HG03095 (cell line): ENCODE results near the gene ZNF107.
A peak's percentile ranks its signal among the peaks of the same experiment; 100 is the strongest.

Experiments
- ATAC-seq: cut with Tn5 transposase; IDR thresholded peaks from one replicate; pipeline ENCODE4 v1.9.1; 2021; ENCODE audit warnings: moderate library complexity; ENCODE audit not compliant: unreplicated experiment

ZNF107 gene

DNA sequence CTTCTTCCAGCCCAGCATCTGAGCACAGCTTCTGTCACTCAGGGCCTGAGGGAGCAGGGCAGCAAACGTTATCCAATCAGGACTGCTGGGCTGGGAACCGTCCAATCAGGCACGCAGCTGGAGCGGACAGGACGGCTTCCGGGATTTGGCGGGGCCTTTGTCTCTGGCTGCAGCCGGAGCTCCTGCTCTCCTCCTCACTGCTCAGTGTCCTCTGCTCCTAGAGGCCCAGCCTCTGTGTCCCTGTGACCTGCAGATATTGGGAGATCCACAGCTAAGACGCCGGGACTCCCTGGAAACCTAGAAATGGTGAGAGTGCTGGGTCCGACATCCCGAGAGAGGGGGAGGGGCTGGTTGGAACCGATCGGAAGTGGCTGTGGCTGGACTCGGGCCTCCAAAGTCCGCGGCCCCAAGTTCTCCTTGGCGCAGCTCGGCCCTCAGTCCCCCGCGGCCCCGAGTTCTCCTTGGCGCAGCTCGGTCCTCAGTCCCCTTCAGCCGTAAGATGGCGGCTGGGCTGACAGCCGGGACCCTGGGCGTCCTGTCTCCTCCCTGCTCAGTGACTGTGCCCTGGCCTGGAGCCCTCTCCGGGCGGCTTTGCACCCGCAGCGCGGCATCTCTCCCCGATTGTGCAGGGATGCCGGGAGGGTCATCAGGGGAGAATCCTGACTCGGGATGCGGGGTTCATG is at the start of gene ZNF107:
TSS of gene ZNF107 (plus strand) at position 154 of the 683 bp plus-strand sequence. CDS start at position 304, 150 bp downstream.
- ATAC-seq: peak; percentile 97

DNA sequence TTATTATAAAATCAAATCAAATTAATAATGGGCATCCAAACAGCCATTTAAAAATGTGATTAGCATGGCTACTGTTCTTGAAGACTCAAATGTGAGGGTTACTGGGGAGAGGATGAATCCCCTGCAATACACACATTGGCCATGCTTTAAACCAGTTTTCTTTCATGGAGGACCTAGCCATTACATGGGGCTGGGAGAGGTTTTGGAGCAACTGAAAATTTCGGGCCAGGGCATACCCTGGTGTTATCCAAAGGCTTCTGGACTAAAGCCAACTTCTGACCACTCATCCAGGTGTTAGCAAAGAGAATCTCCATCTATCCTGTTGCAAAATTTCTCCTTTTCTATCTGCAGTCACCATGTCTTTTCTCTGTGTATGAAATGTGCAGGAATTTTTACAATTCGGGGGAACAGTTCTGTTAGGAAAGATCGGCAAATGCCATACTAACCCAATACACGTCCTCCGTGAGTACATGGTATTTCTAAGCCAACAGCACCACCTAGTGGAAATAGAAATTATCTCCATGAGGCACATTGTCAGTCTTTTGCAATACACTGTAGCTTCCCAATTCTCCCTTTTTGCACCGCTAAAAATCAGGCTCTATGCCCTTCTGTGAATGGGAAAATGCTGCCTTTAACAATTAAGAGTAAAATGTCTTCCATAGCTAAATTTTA is 47.0 kb upstream of the ZNF107 start:
- ATAC-seq: no peak

DNA sequence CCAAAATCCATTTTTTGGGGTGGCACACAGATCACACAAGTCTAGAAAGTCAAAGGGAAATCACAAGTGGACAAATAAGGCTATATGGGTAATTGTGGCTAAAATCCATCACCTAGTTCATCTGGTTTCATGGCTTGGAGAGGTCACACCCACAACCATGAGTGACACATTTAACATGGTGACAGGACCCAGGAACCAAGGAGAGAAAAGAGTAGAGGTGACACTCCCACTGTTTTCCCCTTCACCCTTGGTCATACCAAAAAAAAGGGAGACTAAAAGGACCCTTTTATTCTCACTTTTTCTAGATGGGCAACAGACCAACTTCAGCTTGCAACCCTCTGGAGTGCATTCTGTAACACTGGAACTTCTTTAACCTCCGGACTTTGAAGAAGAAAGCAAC is 46.2 kb upstream of the ZNF107 start:
- ATAC-seq: no peak

DNA sequence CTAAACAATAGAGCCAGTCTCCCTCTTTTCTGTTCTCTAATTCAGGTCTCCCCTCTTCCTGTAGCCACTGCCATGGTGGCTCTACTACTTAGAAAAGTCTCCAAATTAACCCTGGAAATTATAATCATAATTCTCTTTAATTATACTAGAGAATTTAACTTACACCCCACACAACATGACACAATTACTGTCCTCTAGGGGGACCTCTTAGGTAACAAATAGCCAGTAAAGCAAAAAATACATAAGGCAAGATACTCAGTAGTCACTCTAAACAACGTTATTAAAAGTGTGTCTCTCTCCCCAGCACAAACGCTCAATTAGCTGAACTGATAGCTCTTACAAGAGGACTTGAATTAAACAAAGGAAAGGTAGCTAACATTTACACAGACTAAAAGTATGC is 44.3 kb upstream of the ZNF107 start:
- ATAC-seq: no peak

DNA sequence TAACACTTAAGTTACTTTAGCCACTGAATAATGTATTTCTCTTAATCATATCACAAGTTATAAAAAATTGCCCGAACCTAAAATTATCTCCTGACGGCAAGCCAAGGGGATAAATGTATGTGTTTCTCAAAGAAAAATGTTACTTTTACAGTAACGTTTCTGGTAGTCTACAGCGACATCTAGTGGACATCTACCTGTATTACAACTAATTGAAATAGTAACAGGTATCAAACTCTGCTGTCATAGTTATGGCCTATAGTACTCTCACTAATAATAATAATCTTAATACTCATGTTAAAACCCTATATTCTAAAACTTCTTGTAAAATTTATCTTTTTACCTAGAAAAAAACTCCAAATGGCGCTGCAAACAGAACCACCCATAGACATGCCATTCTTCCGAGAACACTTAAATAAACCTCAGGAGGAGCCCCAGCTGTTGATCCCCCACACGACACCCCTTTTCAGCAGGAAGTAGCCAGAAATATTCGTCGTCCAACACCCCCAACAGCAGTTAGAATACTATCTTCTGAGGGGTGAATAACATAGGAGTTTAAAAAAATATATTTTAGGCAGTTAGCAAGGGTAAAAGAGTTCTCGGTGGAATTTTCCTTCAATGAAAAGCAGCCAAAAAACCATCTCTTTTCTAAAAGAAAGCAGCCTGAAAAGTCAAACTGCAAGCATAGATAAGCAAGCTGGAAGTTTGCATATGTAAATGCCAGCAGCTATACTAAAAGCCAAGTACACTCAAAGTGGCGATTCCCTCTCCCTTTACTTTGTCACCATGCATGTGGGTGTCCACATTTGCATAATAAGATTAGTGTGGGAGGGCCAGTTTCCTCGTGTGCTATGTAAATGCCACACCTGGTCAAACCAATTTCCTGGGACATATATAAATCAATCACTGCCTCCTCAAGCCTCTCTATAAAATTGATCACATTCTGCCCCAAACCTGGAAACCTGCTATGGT is 40.5 kb upstream of the ZNF107 start:
- ATAC-seq: no peak

DNA sequence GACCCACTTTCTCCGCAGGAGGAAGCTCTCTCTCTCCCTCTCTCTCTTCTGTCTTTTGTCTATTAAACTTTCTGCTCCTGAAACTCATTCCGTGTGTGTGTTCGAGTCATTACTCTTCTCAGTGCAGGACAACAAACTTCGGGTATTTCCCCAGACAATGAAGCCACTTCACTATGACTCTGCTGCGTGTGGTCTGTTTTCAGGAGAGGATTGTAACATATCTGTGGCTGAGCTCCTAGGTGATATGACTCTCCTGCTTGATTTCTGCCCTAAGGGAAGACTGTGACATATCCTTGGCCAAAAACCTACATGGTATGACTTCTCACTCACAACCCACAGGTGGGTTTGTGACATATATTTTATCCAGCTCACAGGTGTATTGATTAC is 39.9 kb upstream of the ZNF107 start:
- no peak for ATAC-seq

DNA sequence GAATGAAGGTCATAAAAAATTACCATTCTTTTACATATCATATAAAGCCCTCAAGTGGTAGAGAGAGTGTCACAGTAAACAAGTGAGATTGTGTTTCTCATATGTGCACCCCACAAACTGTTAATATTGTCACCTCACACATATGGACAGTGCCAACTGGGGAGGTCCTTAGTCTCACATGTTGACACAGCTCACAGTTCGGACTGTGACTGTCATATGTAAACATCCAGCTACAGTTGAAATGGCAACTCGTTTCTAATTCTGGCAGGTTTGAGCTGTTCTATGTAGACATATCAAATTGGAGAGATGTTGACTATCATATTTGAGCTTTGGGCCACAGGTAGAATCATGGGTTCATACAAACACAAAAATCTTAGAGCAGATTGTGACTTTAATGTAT is 39.4 kb upstream of the ZNF107 start:
- ATAC-seq: no peak

DNA sequence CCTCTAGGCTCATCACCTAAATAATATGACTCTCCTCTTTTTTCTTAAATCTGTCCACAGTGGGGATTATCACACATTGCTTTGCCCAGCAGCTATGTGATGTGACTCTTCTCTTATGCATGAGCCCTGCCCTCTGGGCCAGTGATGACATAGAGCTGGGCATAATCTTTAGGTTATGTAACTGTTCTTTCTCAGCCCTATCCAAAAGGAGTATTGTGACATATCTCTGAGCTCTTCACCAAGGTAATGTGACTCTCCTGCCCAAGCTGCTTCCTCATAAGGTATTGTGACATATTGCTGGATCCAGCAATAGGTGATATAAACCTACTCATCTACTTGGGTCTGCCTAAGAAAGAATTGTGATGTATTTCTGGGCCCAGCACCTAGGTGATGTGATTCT is 37.7 kb upstream of the ZNF107 start:
- ATAC-seq: no peak

DNA sequence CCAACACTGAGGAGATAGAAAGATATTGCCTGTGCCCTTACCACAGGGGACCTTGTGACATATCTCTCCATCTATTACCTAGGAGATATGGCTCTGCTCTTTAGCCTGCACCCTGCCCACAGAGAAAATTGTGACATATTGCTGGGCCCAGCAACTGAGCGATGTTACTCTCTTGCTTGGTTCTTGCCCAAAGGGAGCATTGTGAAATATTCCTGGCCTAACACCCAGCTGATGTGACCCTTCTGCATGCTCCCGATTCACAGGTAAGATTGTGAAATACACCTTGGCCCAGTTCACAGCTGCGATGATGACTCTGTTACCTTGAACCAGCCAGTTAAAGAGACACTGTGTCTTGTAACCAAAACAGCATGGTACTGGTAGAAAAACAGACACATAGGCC is 37.2 kb upstream of the ZNF107 start:
- no peak for ATAC-seq

DNA sequence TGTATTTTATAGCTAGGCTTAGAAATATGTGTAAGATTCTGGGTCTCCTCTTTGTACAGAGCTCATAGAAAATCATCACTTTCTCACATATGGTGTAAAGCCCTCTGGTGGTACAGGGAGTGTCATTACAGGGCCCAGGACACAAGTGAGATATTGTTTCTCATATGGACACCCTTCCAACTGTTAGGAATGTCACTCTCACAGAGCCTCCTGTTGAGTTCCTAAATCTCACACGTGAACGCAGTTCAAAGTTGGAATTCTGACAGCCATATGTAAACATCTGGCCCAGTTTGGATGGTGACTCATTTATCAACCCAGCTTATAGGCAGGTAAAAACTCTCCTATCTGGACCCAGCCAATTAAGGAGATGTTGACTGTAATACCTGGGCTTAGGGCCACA is 35.4 kb upstream of the ZNF107 start:
- no peak for ATAC-seq

DNA sequence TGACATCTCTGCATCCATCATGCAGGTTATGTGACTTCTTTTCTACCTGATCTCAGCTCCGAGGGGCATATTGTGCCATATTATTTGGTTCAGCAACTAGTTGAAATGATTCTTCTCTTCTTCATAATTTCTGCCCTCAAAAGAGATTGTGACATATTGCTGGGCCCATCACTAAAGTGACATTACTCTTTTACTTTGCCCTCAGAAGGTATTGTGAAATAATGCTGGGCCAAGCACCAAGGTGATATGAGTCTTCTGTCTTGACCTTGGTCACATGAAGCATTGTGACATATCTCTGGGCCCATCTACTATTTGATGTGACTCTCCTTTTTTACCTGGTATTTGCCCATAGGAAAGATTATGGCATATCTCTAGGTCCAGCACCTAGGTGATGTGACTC is 33.9 kb upstream of the ZNF107 start:
- ATAC-seq: no peak

DNA sequence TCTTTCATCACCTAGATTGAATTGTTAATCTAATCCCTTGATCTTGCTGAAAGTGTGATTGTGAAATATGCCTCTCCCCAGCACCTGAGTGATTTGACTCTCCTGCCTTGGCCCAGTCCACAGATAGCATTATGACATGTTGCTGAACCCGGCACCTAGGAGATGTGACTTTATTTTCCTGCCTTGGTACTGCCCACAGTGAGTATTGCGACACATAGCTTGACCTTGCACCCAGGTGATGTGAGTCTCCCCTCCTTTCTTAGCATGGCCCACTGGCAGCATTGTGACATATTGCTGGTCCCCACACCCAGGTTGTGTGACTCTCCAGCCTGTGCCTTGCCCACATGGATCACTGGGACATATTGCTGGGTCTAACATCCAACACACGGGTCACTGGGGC is 32.5 kb upstream of the ZNF107 start:
- no peak for ATAC-seq

DNA sequence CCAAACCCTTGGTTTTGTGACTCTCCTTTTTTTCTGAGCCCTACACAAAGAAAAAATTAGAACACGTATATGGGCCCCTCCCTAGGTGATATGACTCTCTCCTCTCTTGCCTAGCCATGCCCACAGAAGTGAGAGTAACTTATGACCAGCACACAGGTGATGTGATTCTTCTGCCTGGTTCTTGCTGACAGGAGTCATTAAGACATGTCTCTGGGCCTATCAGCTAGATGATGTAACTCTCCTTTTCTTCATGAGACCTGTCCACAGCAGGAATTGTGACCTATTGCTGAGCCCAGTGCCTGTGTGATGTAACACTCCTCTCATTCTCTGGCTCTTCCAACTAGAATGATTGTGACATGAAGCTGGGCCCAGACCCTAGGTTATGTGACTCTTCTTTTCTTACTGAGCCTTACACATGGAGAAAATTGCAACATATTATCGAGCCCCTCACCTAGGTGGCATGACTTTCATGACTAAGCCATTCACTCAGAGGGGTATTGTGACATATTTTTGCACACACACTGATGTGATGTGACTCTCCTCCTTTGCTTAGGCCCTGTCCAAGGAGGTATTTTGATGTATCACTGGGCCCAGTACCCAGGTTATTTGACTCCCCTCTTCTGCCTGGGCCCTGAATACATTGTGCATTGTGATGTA is 31.4 kb upstream of the ZNF107 start:
- no peak for ATAC-seq

DNA sequence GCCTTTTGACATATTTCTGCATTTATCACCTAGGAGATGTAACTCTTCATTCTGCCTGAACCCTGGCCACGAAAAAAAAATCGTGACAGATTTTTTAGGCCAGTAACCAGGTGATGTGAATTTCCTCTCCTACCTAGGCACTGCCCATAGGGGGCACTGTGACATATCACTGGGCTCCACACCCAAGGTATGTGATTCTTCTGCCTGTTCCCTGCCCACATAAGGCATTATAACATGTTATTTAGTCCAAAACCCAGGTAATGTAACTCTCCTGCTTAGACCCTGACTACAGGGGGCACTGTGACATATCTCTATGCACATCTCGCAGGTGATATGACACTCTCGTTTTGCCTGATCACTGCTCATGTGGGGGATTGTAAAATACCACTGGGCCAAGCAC is 29.5 kb upstream of the ZNF107 start:
- no peak for ATAC-seq

DNA sequence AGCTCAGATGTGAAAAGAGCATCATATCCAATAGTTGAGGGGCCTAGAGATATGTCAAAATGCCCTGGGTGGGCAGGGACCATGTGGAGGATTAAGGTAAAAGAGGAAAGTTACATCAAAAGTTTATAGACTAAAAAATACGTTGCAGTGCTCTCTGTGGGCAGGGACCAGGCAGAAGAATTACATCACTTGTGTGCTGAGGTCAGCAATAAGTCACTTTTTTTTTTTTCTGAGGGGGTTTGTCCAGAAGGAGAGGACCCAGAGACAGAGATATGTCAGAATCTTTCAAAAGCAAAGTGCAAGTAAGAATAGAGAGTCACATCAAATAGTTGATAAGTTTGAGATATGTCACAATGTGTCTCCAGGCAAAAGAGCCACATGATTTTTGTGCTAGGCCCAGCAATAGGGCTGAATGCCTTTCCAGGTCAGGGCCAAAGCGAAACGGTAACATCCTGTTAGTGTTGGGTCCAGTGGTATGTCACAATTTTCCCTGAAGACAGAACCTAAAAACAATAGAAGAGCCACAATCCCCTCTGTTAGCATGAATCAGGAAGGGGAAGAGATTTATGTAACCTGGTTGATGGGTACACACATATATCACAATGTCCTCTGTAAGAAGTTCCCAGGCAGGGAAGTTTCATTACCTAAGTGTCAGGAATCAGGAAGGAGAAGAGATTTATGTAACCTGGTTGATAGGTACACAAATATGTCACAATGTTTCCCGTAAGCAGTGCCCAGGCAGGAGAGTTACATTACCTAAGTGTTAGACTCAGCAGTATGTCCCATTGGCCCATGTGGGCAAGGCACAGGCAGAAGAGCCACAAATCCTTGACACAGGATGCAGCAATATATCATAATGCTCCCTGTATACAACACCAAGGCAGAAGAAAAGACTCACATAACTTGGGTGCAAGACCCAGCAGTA is 28.1 kb upstream of the ZNF107 start:
- ATAC-seq: no peak

DNA sequence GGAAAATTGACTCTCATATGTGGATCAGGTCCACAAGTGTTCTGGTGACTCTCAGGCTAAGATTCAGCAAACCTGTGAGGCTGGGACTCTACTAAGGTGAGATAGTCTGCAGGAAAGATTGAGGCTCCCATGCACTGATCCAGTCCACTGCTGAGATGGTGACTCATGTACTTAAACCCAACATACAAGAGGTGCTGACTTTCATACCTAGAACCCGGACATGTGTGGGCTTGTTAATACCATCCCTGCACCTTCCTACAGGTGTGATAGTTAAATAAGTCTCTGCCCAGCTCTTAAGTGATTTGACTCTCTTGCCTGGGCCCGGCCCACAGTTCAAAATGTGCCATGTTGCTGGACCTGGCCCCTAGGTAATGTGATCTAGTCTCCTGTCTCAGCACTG is 27.1 kb upstream of the ZNF107 start:
- no peak for ATAC-seq

DNA sequence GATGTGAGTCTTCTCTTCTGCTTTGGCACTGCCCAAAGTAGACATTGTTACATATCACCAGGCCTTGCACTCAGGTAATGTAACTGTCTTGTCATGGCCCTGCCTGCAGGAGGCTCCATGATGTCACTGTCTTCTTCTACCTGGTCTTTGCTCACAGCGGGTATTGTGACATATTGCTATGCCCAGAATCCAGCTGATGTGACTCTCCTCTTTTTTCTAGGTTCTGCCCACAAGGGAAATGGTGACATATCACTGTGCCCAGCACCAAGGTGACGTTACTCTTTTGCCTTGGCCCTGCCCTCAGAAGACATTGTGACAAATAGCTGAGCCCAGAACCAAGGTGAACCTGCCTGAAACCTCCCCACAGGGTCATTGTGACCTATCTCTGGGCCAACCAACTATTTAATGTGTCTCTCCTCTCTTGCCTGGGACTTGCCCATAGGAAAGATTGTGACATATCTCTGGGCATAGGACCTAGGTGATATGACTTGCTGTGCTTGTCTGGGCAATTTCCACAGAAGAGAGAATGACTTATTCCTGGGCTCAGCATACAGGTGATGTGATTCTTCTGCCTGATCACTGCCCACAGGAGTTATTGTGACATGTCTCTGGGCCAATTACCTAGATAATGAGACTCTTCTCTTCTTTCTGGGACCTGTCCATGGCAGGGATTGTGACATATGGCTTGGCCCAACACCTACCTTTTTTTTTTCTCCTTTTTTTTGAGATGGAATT is 26.5 kb upstream of the ZNF107 start:
- ATAC-seq: no peak

DNA sequence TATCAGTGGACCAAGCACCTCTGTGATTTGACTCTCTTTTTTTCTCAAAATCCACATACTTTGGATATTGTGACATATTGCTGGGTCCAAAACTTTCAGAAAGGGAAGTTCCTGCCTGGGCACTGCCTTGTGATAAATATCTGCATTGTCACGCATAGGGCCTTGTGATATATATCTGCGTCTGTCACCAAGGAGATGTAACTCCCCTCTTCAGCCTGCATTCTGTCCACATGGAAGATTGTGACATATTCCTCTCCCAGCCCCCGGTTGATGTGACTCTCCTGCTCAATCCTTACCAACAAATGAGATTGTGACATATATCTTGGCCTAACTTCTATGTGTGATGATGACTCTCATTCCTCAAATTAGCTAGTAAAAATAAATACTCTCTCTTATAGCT is 25.4 kb upstream of the ZNF107 start:
- no peak for ATAC-seq

DNA sequence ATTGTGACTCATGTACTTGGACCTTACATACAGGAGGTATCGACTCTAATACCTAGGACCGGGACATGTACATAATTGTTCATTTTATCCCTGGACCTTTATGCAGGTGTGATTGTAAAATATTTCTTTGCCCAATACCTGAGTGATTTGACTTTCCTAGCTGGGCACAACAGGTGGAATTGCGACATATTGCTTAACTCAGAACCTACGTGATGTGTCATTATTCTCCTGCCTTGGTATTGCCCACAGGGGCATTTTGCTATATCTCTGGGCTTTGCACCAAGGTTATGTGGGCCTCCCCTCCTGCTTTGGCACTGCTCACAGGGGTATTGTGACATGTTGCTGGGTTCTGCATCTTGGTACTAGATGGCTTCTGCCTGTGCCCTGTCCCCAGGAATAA is 23.9 kb upstream of the ZNF107 start:
- ATAC-seq: no peak
